Thyroid gland (tissue), 4 donors: ENCODE data around the gene ESYT2. TPM values are rescaled to one million over a fixed set of nuclear protein-coding genes. Genes with fewer than 3 reads are reported as not detected.
A peak's percentile ranks its signal among the peaks of the same experiment; 100 is the strongest.

ENCODE experiments used
- DNase-seq, 2 donors: peaks; one replicate each; pipeline ENCODE4 v3.0.0-alpha.2; 2019
- H3K27ac ChIP-seq, 3 donors: fragments of 200-600 bp; sonication (generic); 1 replicate in 2 of 3; 2 replicates in 1 of 3; pipeline ENCODE4 v1.5.1; 2016 to 2019; ENCODE audit warnings: mild to moderate bottlenecking in 1 of 3, moderate library complexity in 1 of 3
- H3K27me3 ChIP-seq: fragments of 200-600 bp; sonication (generic); one replicate; pipeline ENCODE4 v1.5.1; 2019
- H3K36me3 ChIP-seq, 2 donors: fragments of 200-600 bp; sonication (generic); one replicate each; pipeline ENCODE4 v1.5.1; 2016 to 2019
- H3K4me1 ChIP-seq, 2 donors: fragments of 200-600 bp; sonication (generic); one replicate each; pipeline ENCODE4 v1.5.1; 2017 to 2019
- H3K4me3 ChIP-seq, 3 donors: fragments of 200-600 bp; sonication (generic); replicated peaks in 1 of 3; 1 replicate in 2 of 3; 2 replicates in 1 of 3; pipeline ENCODE4 v1.5.1; 2016; ENCODE audit warnings: mild to moderate bottlenecking in 1 of 3
- H3K9me3 ChIP-seq: fragments of 200-600 bp; sonication (generic); one replicate; pipeline ENCODE4 v1.5.1; 2017
- POLR2A ChIP-seq, 2 donors: fragments of 450-650 bp; IDR thresholded peaks; one replicate each; pipeline ENCODE4 v1.6.1; 2017; ENCODE audit warnings: antibody characterized with exemption in 2 of 2, mild to moderate bottlenecking in 2 of 2, moderate library complexity in 1 of 2
- WGBS, 2 donors: methylation state at CpG; one replicate each; pipeline ENCODE4 v1.1.5; 2017; 5-methylcytosine and 5-hydroxymethylcytosine counted together
- intact Hi-C: fragments of 100-400 bp; cut with DNase I; formaldehyde crosslinking; loops from one replicate; pipeline ENCODE4 v1.15.1; 2023
- total RNA-seq, 4 donors: library from RNA; depleted of rRNA; stranded (reverse); fragments of >200 nt; gene quantifications; one replicate each; pipeline ENCODE4 v1.2.3, GENCODE V29; 2016
- TF ChIP-seq, protein P1 (sequence below), 6 experiments: fragments of 200-600 bp in 3 of 6; fragments of 450-650 bp in 3 of 6; sonication (generic) in 3 of 6; IDR thresholded peaks; one replicate each; pipeline ENCODE4 v1.5.1; 2016 to 2019; ENCODE audit warnings: antibody characterized with exemption in 6 of 6, mild to moderate bottlenecking in 2 of 6, inconsistent platforms in 1 of 6, moderate library complexity in 1 of 6

The ESYT2 gene
- total RNA-seq, 4 donors from 2014 or later, result 102 to 123 (median 116) TPM

DNA sequence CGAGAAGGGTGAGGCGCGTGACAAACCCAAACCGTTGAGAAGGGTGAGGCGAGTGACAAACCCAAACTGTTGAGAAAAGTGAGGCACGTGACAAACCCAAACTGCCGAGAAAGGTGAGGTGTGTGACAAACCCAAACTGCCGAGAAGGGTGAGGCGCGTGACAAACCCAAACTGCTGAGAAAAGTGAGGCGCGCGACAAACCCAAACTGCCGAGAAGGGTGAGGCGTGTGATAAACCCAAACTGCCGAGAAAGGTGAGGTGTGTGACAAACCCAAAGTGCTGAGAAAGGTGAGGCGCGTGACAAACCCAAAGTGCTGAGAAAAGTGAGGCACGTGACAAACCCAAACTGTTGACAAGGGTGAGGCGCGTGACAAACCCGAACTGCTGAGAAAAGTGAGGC is 25.0 kb downstream of the ESYT2 start:
- Histone ChIP-seq H3K4me3 (no peak overlapping the region), H3K27me3 (no peaks in the 10 kb centered on the region), H3K9me3 (no peaks in the 10 kb centered on the region), H3K4me1 (peaks cover 12 to 17% of the 10 kb centered on the region in 2 donors), H3K36me3 (no peaks in the 10 kb centered on the region), H3K27ac (no peak overlapping the region)
- 90% methylated on average over 22 of the region's 22 CpGs for WGBS, 2 donors
- TF ChIP-seq POLR2A (IDR thresholded peaks at IDR 0.05), result no peak
- TF ChIP-seq, protein P1, sequence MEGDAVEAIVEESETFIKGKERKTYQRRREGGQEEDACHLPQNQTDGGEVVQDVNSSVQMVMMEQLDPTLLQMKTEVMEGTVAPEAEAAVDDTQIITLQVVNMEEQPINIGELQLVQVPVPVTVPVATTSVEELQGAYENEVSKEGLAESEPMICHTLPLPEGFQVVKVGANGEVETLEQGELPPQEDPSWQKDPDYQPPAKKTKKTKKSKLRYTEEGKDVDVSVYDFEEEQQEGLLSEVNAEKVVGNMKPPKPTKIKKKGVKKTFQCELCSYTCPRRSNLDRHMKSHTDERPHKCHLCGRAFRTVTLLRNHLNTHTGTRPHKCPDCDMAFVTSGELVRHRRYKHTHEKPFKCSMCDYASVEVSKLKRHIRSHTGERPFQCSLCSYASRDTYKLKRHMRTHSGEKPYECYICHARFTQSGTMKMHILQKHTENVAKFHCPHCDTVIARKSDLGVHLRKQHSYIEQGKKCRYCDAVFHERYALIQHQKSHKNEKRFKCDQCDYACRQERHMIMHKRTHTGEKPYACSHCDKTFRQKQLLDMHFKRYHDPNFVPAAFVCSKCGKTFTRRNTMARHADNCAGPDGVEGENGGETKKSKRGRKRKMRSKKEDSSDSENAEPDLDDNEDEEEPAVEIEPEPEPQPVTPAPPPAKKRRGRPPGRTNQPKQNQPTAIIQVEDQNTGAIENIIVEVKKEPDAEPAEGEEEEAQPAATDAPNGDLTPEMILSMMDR (IDR thresholded peaks at IDR 0.05), result no peak
- no peak for DNase-seq
- intact Hi-C loops, result no loop called here

DNA sequence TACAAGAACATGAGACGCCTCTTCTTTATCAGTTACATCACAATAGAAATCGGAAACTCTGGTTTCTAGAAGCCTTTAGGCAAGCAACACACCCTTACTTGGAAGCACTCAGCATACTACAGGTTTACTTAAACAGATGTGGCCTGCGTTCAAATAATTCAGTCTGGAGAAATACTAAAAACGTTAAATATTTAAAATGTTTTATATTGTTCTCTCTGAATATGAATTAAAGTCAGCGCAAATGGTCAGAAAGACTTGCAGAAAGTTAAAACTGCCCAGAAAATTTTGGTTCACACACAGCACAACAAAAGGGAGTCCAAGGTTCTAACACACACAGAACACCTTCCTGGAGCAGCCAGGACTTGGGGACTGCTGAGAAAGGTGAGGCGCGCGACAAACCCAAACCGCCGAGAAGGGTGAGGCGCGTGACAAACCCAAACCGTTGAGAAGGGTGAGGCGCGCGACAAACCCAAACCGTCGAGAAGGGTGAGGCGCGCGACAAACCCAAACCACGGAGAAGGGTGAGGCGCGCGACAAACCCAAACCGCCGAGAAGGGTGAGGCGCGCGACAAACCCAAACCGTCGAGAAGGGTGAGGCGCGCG is 25.8 kb downstream of the ESYT2 start:
- Histone ChIP-seq H3K27me3 (no peaks in the 10 kb centered on the region), H3K27ac (peak overlapping the region; percentile 83 to 88 (median 85)), H3K36me3 (no peaks in the 10 kb centered on the region), H3K4me1 (peaks cover 12 to 17% of the 10 kb centered on the region in 2 donors), H3K4me3 (no peak overlapping the region), H3K9me3 (no peaks in the 10 kb centered on the region)
- DNase-seq, result no peak
- WGBS, 2 donors, result 77 to 88% methylated on average over 23 to 25 of the region's 35 CpGs
- TF ChIP-seq POLR2A (IDR thresholded peaks at IDR 0.05), result no peak
- TF ChIP-seq, protein P1 (IDR thresholded peaks at IDR 0.05), result no peak
- intact Hi-C loops, result no loop called here

DNA sequence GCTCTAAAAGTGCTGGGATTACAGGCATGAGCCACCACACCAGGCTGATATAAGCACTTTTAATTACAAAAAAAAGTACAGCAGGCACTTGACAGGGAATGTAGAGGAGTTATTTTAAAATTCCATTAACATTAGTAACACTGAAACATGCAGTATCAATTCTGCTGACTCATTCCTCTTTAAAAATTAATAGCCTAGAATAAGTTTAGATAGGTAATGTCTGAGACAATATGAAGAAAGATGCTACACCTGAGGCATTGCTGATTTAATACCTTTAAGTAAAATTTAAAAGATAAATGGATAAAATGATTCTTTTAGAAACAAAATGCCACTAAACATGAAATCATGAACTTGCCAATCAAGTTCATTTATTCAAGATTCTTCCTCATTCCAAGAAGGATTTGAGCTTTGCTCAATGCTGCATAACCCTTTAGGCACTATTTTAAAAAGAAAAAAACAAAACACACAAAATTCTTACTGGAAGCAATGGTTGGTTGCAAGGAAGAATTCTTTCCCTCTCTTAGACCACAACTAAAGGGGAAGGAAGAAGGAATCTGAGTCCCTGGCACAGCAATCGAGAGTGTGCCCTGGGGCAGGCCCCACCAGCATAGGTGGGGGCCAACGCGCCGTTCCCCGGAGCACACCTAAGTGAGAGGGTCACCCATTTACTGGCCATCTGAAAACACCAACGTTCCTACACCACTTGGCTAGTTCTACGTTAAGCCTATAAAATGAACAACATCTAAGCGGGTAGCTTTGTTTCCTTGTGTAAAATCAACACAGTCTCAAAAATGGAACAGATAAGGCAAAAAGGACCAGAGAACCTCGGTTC is 26.6 kb downstream of the ESYT2 start:
- no peaks in the 10 kb centered on the region for H3K36me3 ChIP-seq
- peak overlapping the region; percentile 83 to 88 (median 85) for H3K27ac ChIP-seq
- no peaks in the 10 kb centered on the region for H3K9me3 ChIP-seq
- peaks cover 12 to 17% of the 10 kb centered on the region in 2 donors for H3K4me1 ChIP-seq
- H3K4me3 ChIP-seq, result no peak overlapping the region
- 75 to 79% methylated on average over 9 of the region's 9 CpGs for WGBS, 2 donors
- intact Hi-C loops, result no loop called here
- H3K27me3 ChIP-seq, result no peaks in the 10 kb centered on the region
- no peak for DNase-seq
- no peak for TF ChIP-seq POLR2A (IDR thresholded peaks at IDR 0.05)
- TF ChIP-seq, protein P1 (IDR thresholded peaks at IDR 0.05), result no peak

DNA sequence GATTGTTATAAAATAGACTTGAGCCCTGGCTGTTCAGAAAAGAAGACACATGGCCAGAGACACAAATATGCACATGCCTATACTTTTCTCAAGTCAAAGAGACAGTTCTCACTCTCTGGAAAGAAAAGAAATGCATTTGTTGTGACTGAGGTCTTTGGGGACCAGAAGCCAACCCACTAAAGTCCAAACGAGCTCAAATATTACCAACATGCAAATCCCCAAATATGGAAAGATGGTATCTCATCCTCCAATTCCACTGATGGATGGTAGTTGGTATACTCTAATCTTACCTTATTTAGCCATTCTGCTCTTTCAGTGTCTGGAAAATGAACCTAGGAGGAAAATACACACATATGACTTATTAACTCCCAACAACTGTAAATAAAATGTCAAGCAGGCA is 30.6 kb downstream of the ESYT2 start:
- no peak overlapping the region for H3K27ac ChIP-seq
- H3K4me3 ChIP-seq, result no peak overlapping the region
- H3K9me3 ChIP-seq, result no peaks in the 10 kb centered on the region
- intact Hi-C loops, result no loop called here
- 68 to 80% methylated on average over 1 of the region's 1 CpG for WGBS, 2 donors
- DNase-seq, result no peak
- TF ChIP-seq, protein P1 (IDR thresholded peaks at IDR 0.05), result no peak
- no peak for TF ChIP-seq POLR2A (IDR thresholded peaks at IDR 0.05)
- peaks cover 12 to 17% of the 10 kb centered on the region in 2 donors for H3K4me1 ChIP-seq
- peaks cover 15 to 18% of the 10 kb centered on the region in 2 donors for H3K36me3 ChIP-seq
- no peaks in the 10 kb centered on the region for H3K27me3 ChIP-seq

DNA sequence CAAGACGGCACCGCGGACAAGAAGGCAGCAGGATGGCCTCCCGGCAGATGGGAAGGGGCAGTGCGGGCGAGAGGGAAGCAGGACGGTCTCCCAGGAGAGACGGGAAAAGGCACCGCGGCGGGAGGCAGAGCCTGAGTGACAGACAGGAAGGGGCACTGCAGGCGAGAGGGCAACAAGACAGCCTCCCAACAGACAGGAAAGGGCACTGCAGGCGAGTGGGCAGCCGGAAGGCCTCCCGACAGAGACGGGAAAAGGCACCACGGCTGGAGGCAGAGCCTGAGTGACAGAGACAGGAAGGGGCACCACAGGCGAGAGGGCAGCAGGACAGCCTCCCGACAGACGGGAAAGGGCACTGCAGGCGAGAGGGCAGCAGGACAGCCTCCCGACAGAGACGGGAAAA is 32.6 kb downstream of the ESYT2 start:
- no peaks in the 10 kb centered on the region for H3K27me3 ChIP-seq
- intact Hi-C loops, result no loop called here
- 79 to 83% methylated on average over 17 to 23 of the region's 23 CpGs for WGBS, 2 donors
- no peak for DNase-seq
- peaks cover 0 to under 1% of the 10 kb centered on the region in 2 donors for H3K4me1 ChIP-seq
- TF ChIP-seq POLR2A (IDR thresholded peaks at IDR 0.05), result no peak
- TF ChIP-seq, protein P1 (IDR thresholded peaks at IDR 0.05), result no peak
- H3K36me3 ChIP-seq, result peaks cover 18 to 19% of the 10 kb centered on the region in 2 donors
- H3K4me3 ChIP-seq, result no peak overlapping the region
- H3K27ac ChIP-seq, result no peak overlapping the region
- H3K9me3 ChIP-seq, result no peaks in the 10 kb centered on the region
